ENCODE results near the gene NBR1. TPM values are rescaled to one million over a fixed set of nuclear protein-coding genes. Genes with fewer than 3 reads are reported as not detected.
A peak's percentile ranks its signal among the peaks of the same experiment; 100 is the strongest.
"Not testable (repeated sequence)": the region's sequence is repeated elsewhere in the genome, so short reads cannot be mapped to it uniquely, and the experiment has no call there.

Gene NBR1
- total RNA-seq, 2 experiments from 2014 or later: 52.8 to 55.6 TPM

DNA sequence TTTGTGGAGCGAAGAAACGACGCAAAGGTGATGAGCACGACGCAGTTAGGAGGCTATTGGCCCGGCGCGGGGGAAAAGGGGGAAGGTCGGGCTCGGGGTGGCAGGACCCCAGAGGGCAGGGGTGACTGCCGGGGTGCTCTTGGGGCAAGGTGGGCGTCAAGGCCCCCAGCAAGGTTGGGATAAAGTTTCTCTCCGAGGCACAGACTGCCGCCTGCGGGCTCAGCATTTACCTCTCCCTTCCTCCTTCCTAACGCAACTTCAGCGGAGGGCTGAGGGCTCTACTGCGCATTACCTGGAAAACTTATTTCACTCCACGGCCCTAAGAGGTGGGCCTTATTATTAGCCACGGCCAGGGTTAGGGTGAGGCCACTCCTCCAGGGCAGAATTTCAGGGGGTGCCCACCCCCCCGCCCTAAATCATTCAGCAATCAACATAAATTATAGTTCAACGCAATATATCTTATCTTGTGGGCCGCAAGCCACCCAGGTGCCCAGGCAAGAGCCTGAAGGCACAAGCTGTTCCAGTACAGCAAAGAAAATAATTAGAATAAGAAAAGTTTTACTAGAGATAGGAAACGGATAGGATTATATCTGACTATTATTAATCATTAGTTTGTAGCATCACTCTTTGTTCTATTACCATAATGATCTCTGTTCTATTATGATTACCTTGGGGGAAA is 61.1 kb downstream of the NBR1 start:
- H3K36me3 Mint-ChIP-seq (ENCODE audit: low read depth); CTCF ChIA-PET; H3K4me1 Mint-ChIP-seq; POLR2A ChIA-PET; H3K27ac Mint-ChIP-seq; ATAC-seq; H3K27me3 Mint-ChIP-seq; intact Hi-C loops (cut with DNase I, micrococcal nuclease); H3K9me3 Mint-ChIP-seq (ENCODE audit: low read depth); H3K4me3 Mint-ChIP-seq: not testable (repeated sequence)
- peak; percentile 45 for DNase-seq

DNA sequence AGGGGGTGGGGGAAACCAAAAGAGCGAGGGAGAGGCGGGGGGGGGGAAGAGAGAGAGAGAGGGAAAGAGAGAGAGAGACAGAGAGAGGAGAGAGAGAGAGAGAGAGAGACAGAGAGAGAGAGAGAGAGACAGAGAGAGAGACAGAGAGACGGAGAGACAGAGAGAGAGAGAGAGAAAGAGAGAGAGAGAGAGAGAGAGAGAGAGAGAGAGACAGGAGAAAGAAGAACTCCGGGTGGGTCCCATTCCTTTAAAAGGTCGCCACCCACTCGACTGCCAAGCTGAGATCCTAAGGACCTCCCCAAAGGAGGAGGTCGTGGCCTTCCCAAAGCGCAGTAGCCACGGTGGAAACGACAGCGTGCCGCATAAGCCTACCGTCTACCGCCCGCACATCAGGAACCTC is 62.2 kb downstream of the NBR1 start:
- H3K4me1 Mint-ChIP-seq; H3K9me3 Mint-ChIP-seq (ENCODE audit: low read depth); intact Hi-C loops (cut with DNase I, micrococcal nuclease); CTCF ChIA-PET; H3K36me3 Mint-ChIP-seq (ENCODE audit: low read depth); ATAC-seq; DNase-seq; H3K27ac Mint-ChIP-seq; H3K27me3 Mint-ChIP-seq; H3K4me3 Mint-ChIP-seq: not testable (repeated sequence)
- POLR2A ChIA-PET: interaction anchor here (0.6 kb wide), 1 partner anchor 128 kb away, joined by 3 read pairs; no protein-coding TSS in a partner anchor

GRCh38 chr17:43233877-43234276 is 62.9 kb downstream of the NBR1 start, which contains the start of gene RNU2-1:
Gene RNU2-1, minus strand, starts transcription at chr17:43233977.
- CTCF ChIA-PET; H3K27me3 Mint-ChIP-seq; ATAC-seq; DNase-seq; H3K9me3 Mint-ChIP-seq (ENCODE audit: low read depth); H3K27ac Mint-ChIP-seq; H3K4me3 Mint-ChIP-seq; intact Hi-C loops (cut with DNase I, micrococcal nuclease); H3K4me1 Mint-ChIP-seq; H3K36me3 Mint-ChIP-seq (ENCODE audit: low read depth): not testable (repeated sequence)
- POLR2A ChIA-PET: interaction anchor here (0.6 kb wide), 1 partner anchor 128 kb away, joined by 3 read pairs; no protein-coding TSS in a partner anchor

DNA sequence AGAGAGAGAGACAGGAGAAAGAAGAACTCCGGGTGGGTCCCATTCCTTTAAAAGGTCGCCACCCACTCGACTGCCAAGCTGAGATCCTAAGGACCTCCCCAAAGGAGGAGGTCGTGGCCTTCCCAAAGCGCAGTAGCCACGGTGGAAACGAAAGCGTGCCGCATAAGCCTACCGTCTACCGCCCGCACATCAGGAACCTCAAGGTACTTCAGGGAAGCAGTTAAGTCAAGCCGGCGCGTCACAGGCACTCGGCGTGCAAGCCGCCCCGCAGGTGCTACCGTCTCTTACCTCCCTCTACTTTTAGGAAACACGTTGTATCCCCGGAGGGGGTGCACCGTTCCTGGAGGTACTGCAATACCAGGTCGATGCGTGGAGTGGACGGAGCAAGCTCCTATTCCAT is 68.6 kb downstream of the NBR1 start:
- CTCF ChIA-PET; H3K4me3 Mint-ChIP-seq; H3K27me3 Mint-ChIP-seq; H3K9me3 Mint-ChIP-seq (ENCODE audit: low read depth); H3K36me3 Mint-ChIP-seq (ENCODE audit: low read depth); H3K27ac Mint-ChIP-seq; H3K4me1 Mint-ChIP-seq; intact Hi-C loops (cut with DNase I, micrococcal nuclease); DNase-seq; POLR2A ChIA-PET: not testable (repeated sequence)
- peak; percentile 64 for ATAC-seq

- ATAC-seq: peak; percentile 64
- H3K4me3 Mint-ChIP-seq; DNase-seq; intact Hi-C loops (cut with DNase I, micrococcal nuclease); H3K27me3 Mint-ChIP-seq; CTCF ChIA-PET; POLR2A ChIA-PET; H3K27ac Mint-ChIP-seq; H3K4me1 Mint-ChIP-seq; H3K9me3 Mint-ChIP-seq (ENCODE audit: low read depth); H3K36me3 Mint-ChIP-seq (ENCODE audit: low read depth): not testable (repeated sequence)
Measured at GRCh38 chr17:43240596-43241352, 69.8 kb downstream of the NBR1 start.

DNA sequence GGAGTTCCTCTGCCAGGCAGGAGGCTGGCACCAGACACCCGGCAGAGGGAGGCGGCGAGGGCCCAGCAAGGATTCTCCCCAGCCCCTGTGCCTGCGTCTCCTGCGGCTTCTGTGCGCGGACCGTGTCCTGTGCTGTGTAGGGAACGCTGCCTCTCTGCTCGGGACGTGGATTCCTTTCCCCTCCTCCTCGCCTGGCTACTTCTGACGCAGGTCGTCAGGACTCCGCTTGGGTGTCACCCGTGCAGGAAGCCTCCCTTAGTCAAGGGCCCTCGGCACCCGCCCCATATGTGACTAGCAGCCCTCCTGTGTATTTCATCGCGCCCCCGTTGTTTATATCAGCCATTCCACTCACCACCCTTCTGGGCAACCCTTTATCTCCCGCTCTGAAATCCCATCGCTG is 75.4 kb downstream of the NBR1 start:
- H3K36me3 Mint-ChIP-seq (ENCODE audit: low read depth); H3K27ac Mint-ChIP-seq; H3K4me3 Mint-ChIP-seq; H3K4me1 Mint-ChIP-seq; H3K9me3 Mint-ChIP-seq (ENCODE audit: low read depth); POLR2A ChIA-PET; H3K27me3 Mint-ChIP-seq; ATAC-seq; DNase-seq; intact Hi-C loops (cut with DNase I, micrococcal nuclease); CTCF ChIA-PET: not testable (repeated sequence)

Other genes with a start within 250 kb of the NBR1 start
- gene AARSD1, start 206.8 kb upstream of the NBR1 start, total RNA-seq: 10 to 100 TPM; 40.8 to 58.6 TPM
- gene PTGES3L, start 191.1 kb upstream of the NBR1 start, total RNA-seq: under 1 TPM; 0.21 to 0.90 TPM
- gene RUNDC1, start 190.6 kb upstream of the NBR1 start, total RNA-seq: 10 to 100 TPM; 12.3 to 12.5 TPM
- gene RPL27, start 172.8 kb upstream of the NBR1 start, total RNA-seq: 1,000 to 10,000 TPM; 1,703 to 2,161 TPM
- gene IFI35, start 164.4 kb upstream of the NBR1 start, total RNA-seq: 10 to 100 TPM; 65.3 to 68.1 TPM
- 10 to 100 TPM; 26.1 to 35.0 TPM for gene VAT1, start 148.8 kb upstream of the NBR1 start, total RNA-seq
- gene RND2, start 146.0 kb upstream of the NBR1 start, total RNA-seq: under 1 TPM; 0.05 to 0.16 TPM
- 100 to 1,000 TPM in 1 of 2 experiments, 10 to 100 TPM in 1; 99.9 to 115 TPM for gene BRCA1, start 45.9 kb upstream of the NBR1 start, total RNA-seq
- 10 to 100 TPM; 10.7 to 10.8 TPM for gene TMEM106A, start 40.7 kb downstream of the NBR1 start, total RNA-seq
- under 1 TPM in 1 of 2 experiments, not detected in 1; 0.27 TPM for gene CCDC200, start 57.4 kb downstream of the NBR1 start, total RNA-seq
- 1,000 to 10,000 TPM; 2,288 to 7,298 TPM for gene RNU2-1, start 62.8 kb downstream of the NBR1 start, total RNA-seq
- 1 to 10 TPM; 2.0 to 2.3 TPM for gene ARL4D, start 227.8 kb downstream of the NBR1 start, total RNA-seq